PC-3 (cell line): Measurements from ENCODE around the gene RPL35. TPM values are rescaled to one million over a fixed set of nuclear protein-coding genes. Genes with fewer than 3 reads are reported as not detected.

Source experiments
- ATAC-seq: fragments of 200-7000 bp; cut with Tn5 transposase; 2 replicates; pipeline ENCODE4 v1.9.1; 2020; ENCODE audit warnings: mild to moderate bottlenecking, moderate library complexity
- BruUV-seq: library from RNA; stranded (reverse); fragments of 400-500 nt; replicated peaks from 2 replicates; lab custom pipeline; 2021; lab: Mats Ljungman, UMichigan
- CTCF ChIA-PET: fragments of 300-600 bp; sonication (Branson Sonifier 250); formaldehyde crosslinking; loops from one replicate; lab custom pipeline; 2022; ENCODE audit warnings: antibody characterized with exemption; lab: Charles Lee
- POLR2A ChIA-PET: fragments of 300-600 bp; sonication (Branson Sonifier 250); formaldehyde crosslinking; loops from one replicate; lab custom pipeline; 2022; ENCODE audit warnings: antibody characterized with exemption; ENCODE audit not compliant: unreplicated experiment; lab: Charles Lee
- DNase-seq: peaks from one replicate; pipeline ENCODE4 v3.0.0-alpha.2; 2015
- H2AFZ ChIP-seq: fragments of 300-600 bp; sonication (generic); 2 replicates; pipeline ENCODE4 v1.6.0; 2016; ENCODE audit warnings: antibody characterized with exemption, low read length
- H3F3A ChIP-seq: fragments of 300-600 bp; sonication (generic); one replicate; pipeline ENCODE4 v1.6.0; 2017; ENCODE audit warnings: antibody characterized with exemption, low read length, control low read depth, mild to moderate bottlenecking; ENCODE audit not compliant: unreplicated experiment
- H3K27ac ChIP-seq: fragments of 300-600 bp; sonication (generic); 2 replicates; pipeline ENCODE4 v1.5.1; 2016; ENCODE audit warnings: mild to moderate bottlenecking, low read length
- H3K27me3 ChIP-seq: fragments of 300-600 bp; sonication (generic); 2 replicates; pipeline ENCODE4 v1.6.1; 2016; ENCODE audit warnings: low read length, mixed read lengths
- H3K36me3 ChIP-seq: fragments of 300-600 bp; sonication (generic); 2 replicates; pipeline ENCODE4 v1.6.1; 2016; ENCODE audit warnings: low read depth, mixed run types, low read length, mixed read lengths
- H3K4me1 ChIP-seq: fragments of 300-600 bp; sonication (generic); 2 replicates; pipeline ENCODE4 v1.5.1; 2016; ENCODE audit warnings: low read length; ENCODE audit not compliant: insufficient read depth
- H3K4me2 ChIP-seq: fragments of 300-600 bp; sonication (generic); 2 replicates; pipeline ENCODE4 v1.6.0; 2016; ENCODE audit warnings: low read length
- H3K4me3 ChIP-seq: fragments of 300-600 bp; sonication (generic); 2 replicates; pipeline ENCODE4 v1.5.1; 2016; ENCODE audit warnings: mild to moderate bottlenecking, low read length, mixed read lengths
- H3K79me2 ChIP-seq: fragments of 300-600 bp; sonication (generic); 2 replicates; pipeline ENCODE4 v1.6.1; 2017; ENCODE audit warnings: low read length, mixed read lengths
- H3K9ac ChIP-seq: fragments of 300-600 bp; sonication (generic); 2 replicates; pipeline ENCODE4 v1.6.0; 2016; ENCODE audit warnings: mild to moderate bottlenecking, low read length
- H3K9me2 ChIP-seq: fragments of 300-600 bp; sonication (generic); replicated peaks from 2 replicates; pipeline ENCODE4 v1.6.1; 2016; ENCODE audit warnings: mixed run types, low read length, mixed read lengths
- H3K9me3 ChIP-seq: fragments of 300-600 bp; sonication (generic); 2 replicates; pipeline ENCODE4 v1.6.1; 2016; ENCODE audit warnings: low read length, mixed read lengths
- H4K20me1 ChIP-seq: fragments of 300-600 bp; sonication (generic); 2 replicates; pipeline ENCODE4 v1.6.1; 2016; ENCODE audit warnings: low read length, mixed read lengths
- CTCF ChIP-seq: fragments of 300-600 bp; sonication (generic); conservative IDR thresholded peaks from 2 replicates; pipeline ENCODE4 v1.5.1; 2017; ENCODE audit warnings: antibody characterized with exemption, low read depth, mild to moderate bottlenecking, low read length
- EZH2 ChIP-seq: fragments of 300-600 bp; sonication (generic); IDR thresholded peaks from one replicate; pipeline ENCODE4 v1.6.1; 2017; ENCODE audit warnings: antibody characterized with exemption, mild to moderate bottlenecking, low read length; ENCODE audit not compliant: unreplicated experiment
- EZH2phosphoT487 ChIP-seq: fragments of 300-600 bp; sonication (generic); IDR thresholded peaks from 2 replicates; pipeline ENCODE4 v1.6.1; 2018; ENCODE audit warnings: mild to moderate bottlenecking, antibody characterized with exemption, low read length, borderline replicate concordance
- intact Hi-C: fragments of 100-400 bp; cut with micrococcal nuclease; formaldehyde crosslinking; loops from 2 replicates; pipeline ENCODE4 v1.9.0; 2023
- total RNA-seq: library from RNA; depleted of rRNA; stranded (reverse); fragments of >200 nt; gene quantifications from 2 replicates; pipeline ENCODE4 v1.2.3, GENCODE V29; 2014

The RPL35 gene
- total RNA-seq, 1 experiment from 2014 or later: 2,242 TPM

DNA sequence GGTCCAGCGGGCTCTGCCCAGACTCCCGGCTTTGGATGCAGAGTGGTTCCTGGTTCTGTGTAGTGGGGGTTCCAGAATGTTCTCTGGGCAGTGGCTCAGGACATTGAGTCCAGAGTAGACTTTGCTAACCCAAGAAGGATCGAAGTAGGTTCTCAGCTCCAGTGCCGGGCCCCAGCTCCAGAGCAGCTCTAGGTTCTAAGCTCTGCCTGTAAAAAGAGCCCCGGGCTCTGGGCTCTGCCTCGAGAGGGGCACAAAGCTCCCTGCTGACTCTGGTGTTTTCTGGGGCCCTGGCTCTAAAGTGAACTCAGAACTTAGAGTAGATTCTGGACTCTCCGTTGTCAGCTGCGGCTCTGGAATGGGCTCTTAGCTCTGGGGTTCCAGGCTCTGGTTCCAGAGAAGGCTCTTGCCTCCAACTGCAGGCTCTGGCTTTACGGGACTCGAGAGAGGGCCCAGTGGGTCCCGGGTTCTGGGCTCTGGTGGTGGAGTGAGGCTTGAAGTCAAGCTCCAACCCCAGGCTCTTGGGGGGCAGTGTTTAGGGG, 8.1 kb downstream of the RPL35 start:
- ATAC-seq: peak; percentile 8; the same call in 1 of the 2 replicates
- H3K27ac ChIP-seq: no peak overlapping the region
- intact Hi-C loops: loop anchor here (1.0 to 2.0 kb wide), 2 partner anchors 43 to 79 kb away; no protein-coding TSS in a partner anchor

DNA sequence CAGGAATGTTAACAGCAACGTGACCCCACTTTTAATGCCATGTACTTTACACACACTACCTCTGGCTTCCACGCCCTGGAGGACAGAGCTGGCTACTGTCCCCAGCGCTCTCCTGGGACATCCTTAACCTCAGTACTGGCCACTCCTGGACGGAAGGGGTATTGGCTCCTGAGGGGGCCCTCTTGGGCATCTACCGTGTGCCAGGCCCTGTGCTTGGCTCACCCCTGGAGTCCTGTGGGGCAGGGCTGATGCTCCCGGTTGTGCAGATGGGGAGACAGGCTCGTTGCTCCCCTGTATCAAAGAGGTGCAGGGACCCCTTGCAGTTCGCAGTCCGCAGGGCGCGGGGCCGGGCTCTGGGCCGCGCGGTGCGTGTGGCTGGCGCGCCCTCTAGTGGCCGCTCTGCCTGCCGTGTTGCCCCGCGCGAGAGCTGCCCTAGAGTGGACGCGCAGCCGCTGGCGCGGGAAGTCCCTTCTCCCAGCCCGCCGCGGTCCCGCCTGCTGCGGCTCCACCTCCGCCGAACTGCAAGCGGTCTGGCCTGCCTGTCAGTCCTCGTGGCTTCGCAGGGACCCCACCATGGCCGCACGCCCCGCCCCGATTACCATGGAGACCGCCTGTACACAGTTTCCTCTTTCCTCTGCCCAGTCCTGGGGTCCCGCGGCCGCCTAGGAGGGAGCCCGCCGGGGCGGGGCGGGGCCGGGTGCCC, 8.8 kb downstream of the RPL35 start, which contains the start of gene WDR38:
Gene WDR38 (plus strand): TSS at position 632 of the 703 bp plus-strand sequence. CDS start 72 bp downstream, outside the sequence.
- no TSS peak for BruUV-seq
- Histone ChIP-seq H4K20me1 (peaks cover 8% of the 10 kb centered on the region; the same call in 1 of the 2 replicates), H3K9ac (peak within 1 kb of the TSS; percentile 62), H2AFZ (peak within 1 kb of the TSS; percentile 84), H3K4me1 (no peaks in the 10 kb centered on the region), H3F3A (peaks cover 11% of the 10 kb centered on the region), H3K4me2 (peak within 1 kb of the TSS; percentile 95), H3K4me3 (peak within 1 kb of the TSS; percentile 72), H3K27me3 (no peaks in the 10 kb centered on the region), H3K9me3 (no peaks in the 10 kb centered on the region), H3K79me2 (no peaks in the 10 kb centered on the region), H3K9me2 (no peaks in the 10 kb centered on the region), H3K27ac (no peak within 1 kb of the TSS), H3K36me3 (peaks cover 9% of the 10 kb centered on the region)
- TF ChIP-seq EZH2 (no peak), CTCF (peak; percentile 96), EZH2phosphoT487 (no peak)
- ChIA-PET POLR2A (no interaction called here), CTCF (interaction anchor here (0.6 to 4.4 kb wide), 9 partner anchors 20 to 128 kb away, joined by 3 to 58 read pairs (median 9); partner anchors contain the start of genes NR6A1 and OLFML2A)
- peak; percentile 74 for DNase-seq
- ATAC-seq: peak; percentile 84
- intact Hi-C loops: loop anchor here (1.0 to 2.0 kb wide), 2 partner anchors 42 to 79 kb away; no protein-coding TSS in a partner anchor

More for the DNA sequence above, 8.1 kb downstream of the RPL35 start:
- CTCF ChIA-PET: interaction anchor here (0.6 to 4.4 kb wide), 9 partner anchors 21 to 129 kb away, joined by 3 to 58 read pairs (median 9); partner anchors contain the start of genes NR6A1 and OLFML2A
- Histone ChIP-seq H3K4me1 (0 out of 2 replicates have a peak, but pooled peaks cover 1% of the 10 kb centered on the region), H3K4me2 (peak overlapping the region; percentile 95), H3K27me3 (no peaks in the 10 kb centered on the region), H4K20me1 (peaks cover 15% of the 10 kb centered on the region), H3K36me3 (peaks cover 16% of the 10 kb centered on the region), H3K4me3 (peak overlapping the region; percentile 72), H3K9me2 (no peaks in the 10 kb centered on the region), H3K79me2 (peaks cover 6% of the 10 kb centered on the region), H3F3A (peaks cover 11% of the 10 kb centered on the region), H3K9ac (peak overlapping the region; percentile 62), H3K9me3 (no peaks in the 10 kb centered on the region), H2AFZ (peak overlapping the region; percentile 84)
- DNase-seq: no peak
- POLR2A ChIA-PET: interaction anchor here (0.6 kb wide), 1 partner anchor 447 kb away, joined by 4 read pairs; no protein-coding TSS in a partner anchor
- BruUV-seq: no TSS peak
- TF ChIP-seq EZH2 (no peak), CTCF (no peak), EZH2phosphoT487 (no peak)
